Fibroblast of the conjunctiva (primary cell): ENCODE results near the gene SRGAP2C.
A peak's percentile ranks its signal among the peaks of the same experiment; 100 is the strongest.
"Not testable (repeated sequence)": the region's sequence is repeated elsewhere in the genome, so short reads cannot be mapped to it uniquely, and the experiment has no call there.

Source experiments
- DNase-seq: peaks from one replicate; pipeline ENCODE4 v3.0.0-alpha.2; 2010; ENCODE audit warnings: low read depth

SRGAP2C gene

DNA sequence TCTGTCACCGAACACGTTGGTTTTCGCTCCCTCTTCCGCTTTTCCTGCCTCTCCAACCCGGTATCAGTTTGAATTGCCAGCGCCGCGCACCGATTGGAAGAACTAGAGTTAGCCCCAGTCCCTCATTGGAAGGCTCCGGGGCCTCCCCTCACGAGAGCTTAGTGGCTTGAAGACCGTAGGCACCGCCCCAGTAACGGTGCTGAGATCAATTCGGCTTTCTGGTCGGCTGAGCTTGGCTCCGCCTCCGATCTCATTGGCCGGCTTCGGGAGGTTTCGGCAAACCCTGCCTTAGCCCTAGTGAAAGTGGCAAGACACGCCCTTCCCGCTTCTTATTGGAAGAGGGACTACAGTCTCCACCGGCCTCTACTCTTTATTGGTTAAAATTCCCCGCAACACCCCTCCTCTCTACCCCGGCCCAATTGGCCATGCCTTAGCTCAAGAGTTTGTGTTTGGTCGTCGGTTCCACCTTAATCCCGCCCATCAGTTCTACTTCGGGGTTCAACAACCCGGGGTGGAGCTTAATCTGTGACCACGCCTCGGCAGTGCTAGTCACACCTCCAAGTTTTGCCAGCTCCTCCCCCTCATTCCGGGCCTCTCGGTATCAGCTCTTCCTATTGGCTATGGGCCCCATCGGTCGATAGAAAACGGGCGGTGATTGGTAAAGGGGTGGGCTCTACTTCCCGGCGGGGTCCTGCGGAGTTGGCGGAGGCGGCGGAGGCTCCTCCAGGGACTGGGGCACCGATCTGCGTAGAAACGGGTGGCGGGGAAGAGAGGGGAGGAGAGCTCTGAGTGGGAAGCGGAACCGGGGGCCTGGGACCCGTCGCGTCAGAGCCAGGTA, at the start of gene SRGAP2C, which contains the start of gene FAM72B:
Gene SRGAP2C, plus strand, starts transcription at position 686 of the 838 bp plus-strand sequence. CDS start 2,472 bp downstream, outside the sequence.
Gene FAM72B, minus strand, starts transcription at position 51 of the 838 bp plus-strand sequence. CDS start 851 bp downstream, outside the sequence.
- DNase-seq, result peak; percentile 97

DNA sequence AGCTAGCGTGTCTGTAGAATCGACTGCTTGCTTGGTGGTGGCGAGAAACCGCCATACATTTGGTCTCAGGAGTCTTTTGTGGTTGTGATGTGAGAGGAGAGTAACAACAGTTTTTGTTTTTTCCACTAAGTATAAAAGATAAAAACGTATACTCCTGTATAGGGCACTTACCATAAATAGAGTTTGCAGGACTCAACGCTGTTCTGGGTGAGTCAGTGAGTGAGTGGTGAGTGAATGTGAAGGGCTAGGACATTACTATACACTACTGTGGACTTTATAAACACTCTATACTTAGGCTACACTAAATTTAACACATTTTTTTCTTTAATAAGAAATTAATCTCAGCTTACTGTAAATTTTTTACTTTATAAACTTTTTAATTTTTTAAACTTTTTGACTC, 44.4 kb upstream of the SRGAP2C start:
- DNase-seq, result not testable (repeated sequence)

DNA sequence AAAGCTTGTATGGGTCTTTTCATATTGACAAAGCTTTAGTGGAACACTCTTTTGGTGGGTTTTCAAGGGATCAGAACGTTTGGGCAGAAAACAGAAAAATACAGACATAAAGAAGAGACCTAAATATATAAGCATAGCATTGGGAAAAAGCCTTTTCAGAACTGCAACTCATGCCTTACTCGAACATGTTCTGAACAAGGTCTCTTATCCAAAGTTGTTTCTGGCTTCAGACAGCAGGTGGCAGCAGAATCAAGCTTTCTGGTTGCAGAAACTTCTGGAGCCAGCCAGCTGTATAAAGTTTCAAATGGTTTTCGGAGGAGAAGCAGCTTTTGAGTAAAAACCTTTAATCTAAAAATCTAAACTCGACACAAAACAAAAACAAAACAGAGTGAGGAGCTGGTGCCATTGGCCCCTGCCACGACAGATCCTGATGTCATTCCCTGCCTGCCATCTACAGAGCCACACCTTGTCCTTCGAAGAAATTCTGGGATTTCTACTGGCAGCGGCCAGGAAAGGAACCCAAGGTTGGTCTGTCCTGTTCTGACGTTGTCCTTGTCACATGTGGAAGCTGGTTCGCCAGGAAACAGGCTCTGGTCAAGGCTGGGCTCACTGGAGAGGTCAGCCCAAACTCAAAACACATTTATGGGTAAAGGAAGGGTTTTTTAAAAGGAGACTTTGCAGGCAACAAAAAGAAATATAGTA, 36.1 kb upstream of the SRGAP2C start:
- DNase-seq, result not testable (repeated sequence)

DNA sequence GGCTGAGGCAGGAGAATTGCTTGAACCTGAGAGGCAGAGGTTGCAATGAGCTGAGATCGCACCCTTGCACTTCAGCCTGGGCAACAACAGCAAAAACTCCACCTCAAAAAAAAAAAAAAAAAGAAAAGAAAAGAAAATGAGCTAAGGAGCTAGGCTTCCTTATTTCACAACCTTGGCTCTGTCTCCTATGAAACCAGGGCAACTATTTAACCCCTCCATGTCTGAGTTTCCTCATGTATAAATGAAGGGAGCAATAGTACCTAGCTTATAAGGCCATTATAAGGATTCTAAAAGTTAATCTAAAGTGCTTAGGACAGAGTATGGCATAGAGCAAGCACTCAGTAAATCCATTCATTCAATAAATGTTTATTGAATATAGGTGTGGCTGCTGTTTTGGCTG, 33.5 kb upstream of the SRGAP2C start:
- DNase-seq, result not testable (repeated sequence)

DNA sequence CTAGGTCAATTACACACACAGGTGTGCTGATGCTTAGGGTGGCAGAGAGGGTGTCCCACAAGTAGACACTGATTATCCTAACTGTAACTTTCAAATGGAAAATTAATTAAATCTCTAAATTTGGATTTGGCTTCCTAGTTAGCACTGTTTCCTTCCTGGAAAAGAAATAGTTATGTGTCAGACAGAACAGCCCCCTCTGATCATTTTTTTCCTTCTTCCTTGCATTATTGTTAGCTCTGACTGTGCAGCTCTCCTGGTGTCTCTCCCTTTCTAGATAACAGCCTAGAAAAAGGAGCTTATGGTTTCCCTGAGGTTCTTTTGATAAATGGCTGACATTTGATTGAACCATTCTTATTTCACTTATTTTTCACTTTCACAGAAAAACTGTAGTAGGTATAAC, 32.0 kb upstream of the SRGAP2C start:
- not testable (repeated sequence) for DNase-seq

DNA sequence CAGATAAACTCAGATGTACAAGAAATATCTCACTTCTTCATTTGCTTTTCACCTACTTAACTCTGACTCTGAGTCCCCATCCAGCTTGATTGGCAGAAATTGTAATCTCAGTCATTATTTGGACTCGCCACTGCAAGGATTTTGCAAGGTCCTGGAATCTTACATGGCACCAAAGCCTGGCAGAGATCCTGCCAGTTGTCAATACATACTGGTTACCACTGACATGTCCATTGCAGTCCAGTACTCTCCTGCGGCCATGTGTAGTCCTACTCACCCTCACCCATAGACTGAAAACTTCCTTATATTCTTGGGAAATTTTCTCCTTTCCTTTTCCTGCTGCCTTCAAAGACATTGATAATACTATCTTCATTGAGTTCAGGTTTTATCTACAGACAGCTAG, 30.0 kb upstream of the SRGAP2C start:
- not testable (repeated sequence) for DNase-seq

DNA sequence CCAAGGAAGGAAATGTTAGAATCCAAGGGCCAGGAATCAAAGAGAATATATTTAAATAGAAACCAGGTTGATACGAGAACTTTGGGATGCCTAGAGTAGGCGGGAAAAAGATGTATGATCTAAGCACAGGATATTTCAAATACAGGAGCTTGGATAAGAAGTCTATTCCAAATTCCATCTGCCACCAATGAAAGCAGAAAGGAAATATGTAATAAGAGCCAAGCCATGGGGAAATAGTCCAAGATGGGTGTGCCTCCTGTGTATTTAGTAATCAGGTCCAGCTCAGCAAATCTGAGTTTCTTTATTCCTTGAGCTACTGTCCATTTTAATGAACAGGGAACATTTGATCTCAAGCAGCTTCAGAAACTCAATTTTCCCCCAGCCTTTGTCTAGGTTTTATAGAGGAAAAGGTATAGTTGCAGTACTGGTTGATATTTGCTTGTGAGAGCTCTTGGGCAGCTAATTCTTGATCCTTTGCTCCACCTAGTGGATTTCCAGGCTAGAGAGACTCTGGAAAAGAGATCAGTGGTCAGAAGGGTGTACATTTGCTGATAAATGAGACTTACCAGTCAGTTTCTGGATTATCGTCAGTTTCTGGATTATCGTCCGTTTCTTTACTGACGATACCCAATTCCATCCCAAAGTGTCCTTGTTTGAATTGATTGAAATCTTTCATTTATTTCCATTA, 29.0 kb upstream of the SRGAP2C start:
- not testable (repeated sequence) for DNase-seq

DNA sequence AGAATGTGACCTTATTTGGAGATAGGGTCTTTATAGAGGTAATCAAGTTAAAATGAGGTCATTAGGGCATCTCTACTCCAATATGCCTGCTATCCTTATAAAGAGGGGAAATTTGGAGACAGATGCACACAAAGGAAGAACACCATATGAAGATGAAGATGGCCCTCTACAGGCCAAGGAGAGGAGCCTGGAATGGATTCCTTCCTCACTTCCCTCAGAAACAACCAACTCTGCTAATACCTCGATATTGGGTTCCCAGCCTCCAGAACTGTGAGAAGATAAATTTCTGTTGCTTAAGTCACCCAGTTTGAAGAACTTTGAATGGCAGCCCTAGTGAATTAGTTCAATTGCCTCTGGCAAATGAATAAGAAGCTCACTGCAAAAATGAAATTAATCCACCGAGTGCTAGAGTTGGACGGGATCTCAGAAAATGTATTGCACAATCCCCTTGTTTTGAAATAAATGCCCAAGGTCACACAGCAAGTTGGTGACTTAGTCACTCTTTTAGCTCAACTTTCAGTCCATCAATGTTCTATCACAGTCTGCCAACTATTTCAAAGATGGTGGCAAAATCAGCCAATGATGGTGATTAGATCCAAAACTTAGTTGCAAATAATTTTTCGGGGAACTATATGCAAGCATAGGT, 27.7 kb upstream of the SRGAP2C start:
- not testable (repeated sequence) for DNase-seq

DNA sequence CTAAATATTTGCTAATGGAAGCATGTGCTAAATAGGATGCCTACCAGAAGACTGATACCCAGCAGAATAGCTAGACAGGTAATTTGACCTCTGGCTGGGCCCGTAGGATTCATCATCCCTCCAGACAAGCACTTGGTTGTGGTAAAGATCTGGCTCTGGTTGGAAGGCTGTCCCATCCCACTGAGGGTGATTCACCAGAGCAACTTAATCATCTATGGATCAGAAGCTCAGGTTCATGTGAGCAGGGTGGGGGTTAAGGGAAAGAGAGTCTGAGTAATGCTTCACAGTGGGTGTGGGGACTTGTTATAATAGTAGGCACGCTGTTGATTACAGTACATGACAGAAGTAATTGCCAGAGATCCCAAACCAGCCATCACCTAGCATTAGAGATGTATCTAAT, 27.2 kb upstream of the SRGAP2C start:
- DNase-seq, result not testable (repeated sequence)

DNA sequence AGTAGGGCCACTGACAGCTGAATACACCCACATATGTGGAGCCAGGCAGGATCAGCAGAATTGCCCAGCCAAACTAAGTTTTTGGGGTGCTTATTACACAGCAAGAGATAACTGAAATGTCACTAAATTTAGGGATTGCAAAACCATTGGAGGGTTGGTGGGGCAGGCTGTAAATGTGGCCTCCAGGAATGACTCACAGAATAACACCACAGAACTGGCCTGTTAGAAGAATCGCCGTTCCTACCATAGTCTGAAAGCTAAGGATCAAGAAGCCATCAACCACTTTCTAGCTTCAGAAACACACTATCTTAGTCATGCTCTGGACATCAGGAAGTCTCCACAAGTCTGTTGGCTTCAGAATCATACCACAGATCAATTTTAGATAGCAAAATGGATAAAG, 24.7 kb upstream of the SRGAP2C start:
- not testable (repeated sequence) for DNase-seq

DNA sequence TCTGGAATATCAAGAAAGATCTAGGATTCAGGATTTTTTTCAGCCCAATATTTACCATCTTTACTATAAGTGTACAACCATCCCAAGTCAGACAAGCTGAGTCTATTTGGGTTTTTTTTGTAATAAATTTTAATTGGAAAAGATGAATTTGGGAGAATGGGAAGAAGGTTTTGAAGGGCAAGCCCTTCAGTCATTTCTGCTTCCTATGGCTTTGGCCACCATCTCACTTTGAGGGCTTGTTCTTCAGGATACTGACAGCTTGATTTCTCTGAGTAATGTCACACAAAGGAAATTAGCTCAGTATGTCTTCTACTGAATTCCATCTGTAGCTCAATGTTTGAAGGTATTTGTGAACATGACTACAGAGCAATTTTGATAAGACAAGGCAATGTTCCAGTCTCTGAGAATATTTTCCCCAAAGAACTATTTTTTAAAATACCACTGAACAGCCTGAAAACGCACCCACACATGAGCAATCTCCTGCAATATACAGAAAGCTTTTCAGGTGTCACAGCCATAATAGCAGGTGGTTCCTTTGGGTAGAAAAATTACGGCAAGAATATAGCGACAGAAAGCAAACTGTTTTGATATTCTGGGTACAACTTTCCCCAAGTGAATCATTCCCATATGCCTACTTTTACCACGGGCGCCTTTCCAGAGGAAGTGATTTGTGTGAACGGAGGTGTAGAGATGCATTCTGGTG, 23.4 kb upstream of the SRGAP2C start:
- not testable (repeated sequence) for DNase-seq

DNA sequence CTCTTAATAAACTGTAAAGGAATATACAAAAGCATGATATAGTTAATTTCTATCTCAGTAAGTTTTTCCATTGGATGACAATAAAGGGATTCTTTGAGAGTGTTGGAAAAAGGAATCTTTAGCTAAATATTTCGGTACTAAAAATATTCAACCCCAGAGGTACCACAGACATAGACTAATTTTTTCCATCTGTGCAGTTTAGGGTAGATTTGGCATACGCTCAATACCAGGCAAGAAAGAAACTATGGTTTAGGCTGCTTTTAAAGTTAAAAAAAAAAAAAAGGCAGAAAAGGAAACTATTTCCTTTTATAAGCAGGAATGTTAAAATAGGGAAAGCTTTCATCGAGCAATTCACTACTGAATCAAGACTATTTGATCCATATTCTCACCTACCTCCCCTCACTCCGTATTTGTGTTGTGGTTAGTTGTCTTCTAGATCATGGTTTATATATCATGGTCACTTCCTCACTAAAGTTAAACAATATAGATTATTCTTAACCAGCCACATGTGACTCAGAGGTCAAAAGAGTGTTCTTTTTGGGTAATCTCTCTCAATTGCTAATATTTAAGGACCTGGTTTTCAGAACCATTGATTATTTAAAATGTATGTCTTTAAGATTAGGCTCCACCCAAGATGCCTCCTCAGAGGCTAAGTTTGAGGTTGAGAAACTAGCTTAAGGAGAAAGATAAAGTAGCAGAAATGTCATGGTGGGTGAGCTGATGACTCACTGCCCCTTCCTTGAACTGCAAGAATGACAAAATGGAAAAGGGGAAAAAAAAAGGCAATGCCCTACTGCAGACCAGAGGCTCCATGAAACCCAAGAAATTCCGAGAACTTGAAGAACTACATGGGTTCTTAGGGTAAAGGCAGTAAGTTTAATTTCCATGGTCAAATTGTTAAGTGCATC, 20.7 kb upstream of the SRGAP2C start:
- DNase-seq, result peak; percentile 38

DNA sequence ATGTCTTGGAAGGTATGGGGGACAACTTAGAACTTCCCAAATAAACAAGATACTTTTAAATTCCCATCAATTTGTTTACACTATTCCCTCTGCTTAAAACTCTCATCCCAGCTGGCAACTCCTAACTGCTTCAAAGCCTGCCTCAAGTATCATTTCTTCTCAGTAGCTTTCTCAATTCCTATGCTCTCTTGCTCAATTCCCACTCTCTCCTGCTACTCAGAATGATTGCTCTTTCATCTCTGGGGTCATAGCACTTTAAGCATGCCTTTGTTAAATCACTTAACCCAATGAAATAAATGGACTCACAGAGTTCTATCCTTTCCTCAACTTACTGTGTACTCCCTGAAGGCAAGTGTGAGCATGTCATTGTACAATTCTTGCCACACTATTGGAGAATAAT, 19.5 kb upstream of the SRGAP2C start:
- not testable (repeated sequence) for DNase-seq

DNA sequence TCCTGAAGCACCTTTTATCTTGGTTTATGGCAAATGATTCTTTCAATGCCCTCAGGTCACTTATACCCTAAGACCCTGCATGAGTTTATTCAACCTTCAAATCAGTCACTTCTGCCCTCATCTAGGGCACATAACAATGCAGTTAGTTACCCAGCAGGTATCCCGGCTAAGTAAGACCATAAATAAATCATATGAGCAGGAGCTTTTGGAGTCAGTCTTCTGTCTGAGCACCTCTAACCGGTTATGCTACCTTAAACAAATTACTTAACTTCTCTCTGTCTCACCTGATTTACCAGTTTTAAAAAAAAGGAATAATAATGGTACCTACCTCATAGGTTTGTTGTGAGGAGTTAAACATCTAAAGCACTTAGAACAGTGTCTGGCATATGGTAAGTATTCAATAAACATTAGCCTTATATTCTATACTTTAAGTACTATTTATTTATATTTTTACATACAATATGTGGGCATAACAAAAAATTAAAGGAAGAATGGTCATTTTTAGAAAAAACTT, 17.5 kb upstream of the SRGAP2C start:
- DNase-seq, result not testable (repeated sequence)

DNA sequence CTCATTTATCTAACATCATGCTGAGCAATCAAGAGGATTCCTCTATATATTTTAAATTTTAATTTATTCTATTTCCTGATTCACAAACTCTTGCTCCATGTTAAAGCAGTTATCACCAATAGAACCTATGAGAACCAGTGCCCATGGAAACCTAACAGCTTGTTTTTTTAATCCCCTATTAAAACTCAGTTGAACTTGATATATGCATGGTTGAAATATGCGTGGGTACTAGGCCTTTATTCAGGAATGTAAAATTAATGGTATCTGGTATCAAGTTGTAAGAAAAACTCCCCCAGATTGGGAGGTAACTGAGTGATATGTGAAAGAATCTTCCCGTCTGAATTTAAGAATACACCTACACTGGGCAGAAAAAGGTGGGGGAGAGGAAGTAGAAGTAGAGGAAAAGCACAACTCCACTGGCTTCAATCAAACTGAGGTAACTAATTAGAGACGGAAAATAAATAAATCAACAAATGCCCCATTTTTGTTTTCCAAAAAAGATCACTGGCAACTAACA, 16.6 kb upstream of the SRGAP2C start:
- not testable (repeated sequence) for DNase-seq

DNA sequence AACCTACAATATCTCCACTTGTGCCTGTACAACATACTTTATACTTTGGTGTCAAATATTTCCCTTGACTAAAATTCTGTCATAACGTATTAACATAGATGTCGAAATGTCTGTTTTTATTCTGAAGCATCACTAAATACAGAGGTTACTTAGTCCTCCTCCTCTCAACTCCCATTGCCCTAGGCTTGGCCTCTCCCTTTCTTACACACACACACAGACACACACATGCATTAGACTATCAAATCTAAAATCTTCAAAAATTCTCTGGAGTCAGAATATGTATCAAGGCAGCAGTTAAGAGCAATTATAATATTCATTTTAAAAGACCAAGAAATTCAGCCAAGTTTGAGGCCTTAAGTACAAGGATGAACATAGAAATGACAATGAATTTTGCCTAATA, 8.1 kb upstream of the SRGAP2C start:
- DNase-seq, result not testable (repeated sequence)

DNA sequence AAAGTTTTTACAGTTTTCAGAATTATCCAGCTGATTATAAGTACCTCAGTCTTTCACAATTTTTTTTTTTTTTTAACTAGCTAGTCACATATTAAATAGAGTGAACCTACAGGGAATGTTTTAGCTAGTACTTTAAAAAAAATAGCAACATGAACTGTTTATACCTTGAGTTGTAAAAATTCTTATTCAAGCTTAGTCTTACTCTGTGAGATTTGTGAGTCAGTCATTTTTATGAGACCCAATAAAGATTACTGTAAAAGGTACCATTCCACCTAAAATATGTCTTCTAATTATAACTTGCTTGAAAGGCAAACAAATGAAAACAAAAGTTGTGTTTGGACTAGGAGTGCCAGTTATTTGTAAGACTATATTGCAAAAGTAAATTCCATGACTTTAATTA, 6.6 kb upstream of the SRGAP2C start:
- DNase-seq, result not testable (repeated sequence)

DNA sequence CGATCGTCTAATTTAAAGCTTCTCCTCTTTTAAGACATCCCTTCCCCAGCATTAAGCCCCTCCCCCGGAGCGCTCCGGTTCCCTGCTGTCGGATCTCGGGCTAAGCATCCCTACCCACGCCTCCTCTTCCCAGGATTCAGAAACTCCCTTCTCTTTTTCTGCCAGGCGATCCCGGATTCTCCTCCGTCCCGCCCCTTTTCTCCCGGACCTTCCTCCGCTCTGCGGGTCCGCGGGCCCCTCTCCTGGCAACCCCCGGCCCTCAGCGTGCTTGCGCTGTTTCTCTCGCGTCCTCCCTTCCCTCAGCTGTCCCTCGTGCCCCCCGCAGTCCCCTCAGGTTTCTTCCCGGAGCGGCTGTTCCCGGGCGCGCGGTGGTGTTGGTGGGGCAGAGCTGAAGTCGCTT, 908 bp upstream of the SRGAP2C start:
- not testable (repeated sequence) for DNase-seq

DNA sequence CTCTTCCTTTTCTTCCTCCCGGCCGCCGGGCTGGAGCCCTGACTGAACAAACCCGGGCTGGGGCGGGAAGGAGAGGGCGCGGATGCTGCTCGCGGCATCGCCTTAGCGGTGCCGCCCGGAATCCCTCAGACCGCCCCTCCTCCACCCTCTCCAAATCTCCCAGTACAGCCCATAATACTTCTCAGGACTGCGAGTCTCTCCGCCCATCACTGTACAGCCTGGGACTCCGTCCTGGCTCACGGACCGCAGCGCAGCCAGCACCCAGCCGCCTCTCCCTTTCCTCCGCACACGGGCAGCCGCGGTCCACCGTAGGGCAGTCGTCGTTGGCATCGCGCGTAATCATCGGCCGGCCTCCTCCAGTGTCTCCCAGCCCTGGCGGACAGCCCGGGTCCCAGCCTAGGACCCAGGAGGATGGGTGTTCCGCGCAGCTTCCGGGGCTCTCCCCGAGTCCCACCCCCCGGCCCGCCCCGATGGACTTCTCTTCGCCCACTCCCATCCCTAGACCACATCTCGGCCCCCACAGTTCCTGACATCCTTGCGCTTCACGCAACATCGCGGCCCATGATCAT, 449 bp downstream of the SRGAP2C start:
- not testable (repeated sequence) for DNase-seq
